ENCODE measurements around the gene DBN1.

Gene DBN1

DNA sequence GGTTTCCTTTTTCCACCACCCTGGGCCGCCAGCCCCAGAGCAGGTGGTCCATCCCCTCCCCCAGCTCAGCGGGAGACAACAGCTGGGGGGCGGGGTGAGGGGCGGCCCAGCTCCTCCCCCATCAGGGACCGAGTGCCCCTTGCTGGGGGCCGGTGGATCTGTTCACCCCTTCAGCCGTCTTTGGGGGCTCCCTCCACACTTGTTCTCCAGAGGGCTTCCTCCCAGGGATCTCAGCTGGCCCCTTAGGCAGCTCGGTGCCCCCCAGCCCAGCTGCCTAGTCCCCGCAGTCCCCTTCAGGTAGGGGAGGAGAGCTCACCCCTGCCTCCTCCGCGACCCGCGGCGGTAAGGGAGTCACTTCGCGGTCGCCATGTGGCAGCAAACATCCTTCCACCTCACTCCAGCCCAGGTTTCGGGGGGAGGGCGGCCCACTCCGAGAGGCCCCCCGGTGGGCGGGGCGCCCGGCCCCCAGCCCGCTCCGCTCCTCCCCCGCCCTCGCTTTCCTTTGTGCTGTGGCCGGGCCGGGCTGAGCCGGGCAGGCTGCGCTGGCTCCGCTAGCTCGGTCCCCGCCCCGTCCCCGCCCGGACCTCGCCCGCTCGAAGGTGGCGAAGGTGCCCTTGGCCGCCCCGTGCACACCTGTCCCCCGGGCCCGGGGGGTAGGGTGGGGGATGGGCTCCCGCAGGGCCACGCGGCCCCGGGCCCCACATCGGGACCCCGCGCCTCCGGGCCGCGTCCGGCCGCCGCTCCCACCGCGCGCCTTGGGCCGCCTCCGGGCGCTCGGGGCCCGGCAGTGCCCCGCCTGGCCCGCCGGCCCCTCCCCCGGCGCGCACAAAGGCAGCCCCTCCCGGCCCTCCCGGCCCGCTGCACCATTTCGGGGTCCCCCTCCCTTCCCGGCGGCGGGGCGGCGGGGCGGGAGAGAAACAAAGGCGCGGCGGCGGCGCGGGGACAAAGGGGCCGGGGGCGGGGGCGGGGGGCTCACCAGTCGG, 683 bp downstream of the DBN1 start:
- DNase-seq: no peak

DNA sequence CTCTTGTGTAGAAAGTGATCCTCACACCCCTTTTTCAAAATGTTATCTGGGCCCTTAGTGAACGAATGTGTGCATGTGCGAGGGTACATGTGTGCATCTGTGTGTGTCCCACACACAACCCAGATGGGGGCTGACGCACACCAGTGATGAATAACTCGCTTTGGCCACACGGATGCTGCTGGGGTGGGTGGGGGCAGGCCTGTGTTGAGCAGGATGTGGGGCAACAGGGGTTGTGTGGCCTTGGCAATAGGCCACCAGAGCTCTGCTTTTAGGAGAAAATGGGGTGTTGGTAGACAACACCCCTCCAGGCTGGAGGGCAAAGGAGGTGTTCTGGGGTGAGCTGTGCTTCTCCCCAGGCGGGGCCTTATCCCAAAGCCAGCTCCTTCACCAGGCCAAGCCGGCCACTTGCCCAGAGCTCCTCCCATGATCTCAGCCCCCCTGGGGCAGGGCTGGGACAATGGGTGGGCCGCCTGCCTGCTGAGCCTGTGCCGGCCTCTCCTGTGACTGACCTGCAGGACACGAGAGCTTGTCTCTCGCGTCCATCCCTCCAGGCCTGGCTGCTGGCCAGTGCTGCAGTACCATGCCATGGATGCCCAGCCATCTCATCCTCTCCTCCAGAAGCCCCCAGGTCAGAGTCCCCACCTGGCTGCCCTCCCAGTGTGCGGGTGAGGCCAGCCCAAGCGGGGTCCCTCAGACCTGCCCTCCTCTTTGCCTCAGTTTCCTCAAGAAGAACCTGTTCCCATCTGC, 1.7 kb downstream of the DBN1 start:
- no peak for DNase-seq

- DNase-seq: no peak
These were observed 2.5 kb downstream of the DBN1 start for GRCh38 chr5:177470759-177471536.

GRCh38 chr5:177469750-177470525, 3.5 kb downstream of the DBN1 start:
- no peak for DNase-seq

GRCh38 chr5:177468685-177469628, 4.5 kb downstream of the DBN1 start:
- no peak for DNase-seq

DNA sequence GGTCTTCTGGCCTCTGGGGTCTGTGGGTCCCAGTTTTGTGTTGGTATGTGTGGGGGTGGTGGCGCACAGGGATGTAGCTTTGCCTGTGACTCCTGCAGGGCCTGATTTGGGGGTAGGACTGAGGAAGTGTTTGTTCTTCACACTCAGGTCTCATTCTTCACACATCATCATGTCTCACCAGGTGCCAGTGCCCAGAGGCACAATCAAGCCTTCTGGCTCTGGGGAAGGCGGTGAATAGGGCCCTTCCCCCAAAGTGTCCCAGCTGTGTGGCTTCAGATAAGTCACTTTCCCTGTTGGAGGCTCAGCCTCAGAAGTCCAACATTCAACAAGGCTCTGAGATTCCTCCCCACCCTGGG, 5.1 kb downstream of the DBN1 start:
- no peak for DNase-seq

GRCh38 chr5:177467436-177467835, 6.0 kb downstream of the DBN1 start:
- DNase-seq: no peak

DNA sequence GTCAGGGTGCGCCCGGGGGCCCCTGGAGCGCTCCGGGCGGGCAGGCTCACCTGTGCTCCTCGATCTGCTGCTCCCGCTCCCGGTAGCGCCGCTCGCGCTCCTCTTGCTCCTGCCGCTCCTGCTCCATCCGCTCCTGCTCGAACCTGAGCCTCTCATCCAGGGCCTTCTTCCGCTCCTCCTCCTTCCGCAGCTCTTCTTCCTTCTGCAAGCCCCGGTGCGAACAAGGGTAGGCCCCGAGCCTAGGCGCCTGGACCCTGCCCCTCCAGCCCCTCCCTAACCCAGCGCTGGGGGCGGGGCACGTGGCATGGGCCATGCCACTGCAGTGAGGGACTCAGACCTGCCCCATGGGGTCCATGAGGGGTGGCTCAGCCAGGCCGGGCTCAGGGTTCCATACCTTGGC, 6.6 kb downstream of the DBN1 start:
- DNase-seq: no peak

DNA sequence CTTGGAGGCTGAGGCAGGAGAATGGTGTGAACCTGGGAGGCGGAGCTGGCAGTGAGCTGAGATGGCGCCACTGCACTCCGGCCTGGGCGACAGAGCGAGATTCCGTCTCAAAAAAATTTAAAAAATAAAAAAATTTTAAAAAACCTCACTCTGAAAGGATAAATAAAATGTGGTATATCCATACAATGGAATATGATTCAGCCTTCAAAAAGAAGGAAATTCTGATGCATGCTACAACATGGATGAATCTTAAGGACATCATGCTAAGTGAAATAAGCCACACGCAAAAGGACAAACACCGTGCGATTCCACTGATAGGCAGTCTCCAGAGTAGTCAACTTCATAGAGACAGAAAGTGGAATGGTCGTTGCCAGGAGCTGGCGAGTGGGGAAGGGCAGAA, 8.4 kb downstream of the DBN1 start:
- no peak for DNase-seq

DNA sequence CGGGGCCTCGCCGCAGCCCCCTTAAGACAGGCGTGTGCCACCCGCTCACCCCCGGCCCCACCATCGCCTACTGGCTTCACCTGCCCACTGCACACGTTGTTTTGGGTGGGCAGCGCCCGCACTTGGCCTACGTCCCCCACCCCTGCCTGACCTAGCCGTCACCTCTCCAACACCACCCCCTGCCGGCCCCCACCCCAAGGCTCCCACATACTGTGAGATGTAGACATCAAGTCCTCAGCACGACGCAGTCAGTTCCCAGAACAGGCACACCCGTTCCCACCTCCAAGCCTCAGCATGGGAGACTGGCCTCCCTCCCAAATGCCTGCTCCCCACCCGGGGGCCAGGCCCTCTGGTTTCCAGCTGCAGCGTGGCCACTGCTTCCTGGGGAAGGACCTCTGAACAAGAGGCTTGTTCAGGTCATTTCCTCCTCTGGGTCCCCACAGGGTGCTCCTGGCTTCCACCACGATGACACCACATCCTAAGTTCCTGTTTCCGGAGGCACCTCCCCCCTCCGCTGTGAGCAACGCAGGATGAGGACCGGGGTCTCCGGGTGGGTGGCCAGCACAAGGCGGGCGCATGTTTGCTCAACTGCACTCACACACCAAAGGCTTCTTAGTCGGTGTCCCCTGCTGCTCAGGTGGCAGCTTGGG, 11.3 kb downstream of the DBN1 start:
- DNase-seq: peak; percentile 73 to 85

GRCh38 chr5:177459819-177460628, 13.4 kb downstream of the DBN1 start:
- no peak for DNase-seq

DNA sequence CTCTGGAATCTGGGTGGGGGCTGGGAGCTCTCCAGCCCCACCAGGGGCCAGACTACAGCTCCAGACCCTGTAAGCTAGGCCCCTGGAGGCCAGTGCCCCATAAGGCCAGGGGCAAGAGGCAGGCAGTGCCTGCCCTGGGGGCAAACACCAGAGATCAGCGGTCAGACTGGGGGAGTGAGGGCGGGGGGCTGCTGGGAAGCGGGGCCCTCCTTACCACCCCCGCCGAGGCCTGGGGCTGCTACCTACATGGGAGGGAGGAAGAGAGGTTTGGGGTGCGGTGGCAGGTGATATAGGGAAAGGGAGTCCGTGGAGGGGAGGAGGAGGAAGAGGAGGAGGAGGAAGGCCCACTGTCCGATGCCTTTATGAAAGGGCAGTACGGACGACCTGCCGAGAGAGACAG, 14.1 kb downstream of the DBN1 start:
- no peak for DNase-seq

DNA sequence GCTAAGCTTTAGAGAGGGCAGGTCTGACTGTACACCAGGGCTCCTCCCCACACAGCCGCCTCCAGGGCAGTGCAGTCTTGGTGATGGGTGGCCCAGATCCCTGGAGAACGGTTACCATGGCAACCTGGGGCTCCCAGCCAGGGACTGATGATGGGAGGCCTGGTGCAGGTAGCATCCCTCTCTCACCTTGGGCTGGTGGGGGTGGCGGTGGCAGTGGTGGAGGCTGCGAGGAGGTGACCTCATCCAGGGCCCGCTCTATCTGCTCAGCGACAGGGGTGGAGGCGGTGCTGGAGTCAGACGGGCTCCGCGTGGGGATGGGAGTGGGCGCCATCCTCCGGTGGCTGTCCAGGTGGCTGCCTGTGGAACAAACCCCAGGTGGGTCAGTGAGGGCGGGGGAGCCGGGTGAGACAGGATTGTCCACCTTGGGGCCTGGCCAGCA, 14.5 kb downstream of the DBN1 start:
- no peak for DNase-seq

GRCh38 chr5:177457852-177458681, 15.4 kb downstream of the DBN1 start:
- no peak for DNase-seq

GRCh38 chr5:177456976-177457851, 16.2 kb downstream of the DBN1 start:
- peak; percentile 95 to 96 for DNase-seq

GRCh38 chr5:177456591-177456964, 16.9 kb downstream of the DBN1 start:
- DNase-seq: no peak

Data from inflammatory macrophage (primary cell).